Activated CD4-positive, alpha-beta T cell treated with anti-CD3 and anti-CD28 coated beads, Interleukin-2, amount 50 U/mL, for 4 hours (primary cell): ENCODE data around the gene F7.
"Not testable (repeated sequence)": the region's sequence is repeated elsewhere in the genome, so short reads cannot be mapped to it uniquely, and the experiment has no call there.

Source experiments
- DNase-seq, 2 experiments: peaks; one replicate each; pipeline ENCODE4 v3.0.0-alpha.2; 2020

Gene F7

DNA sequence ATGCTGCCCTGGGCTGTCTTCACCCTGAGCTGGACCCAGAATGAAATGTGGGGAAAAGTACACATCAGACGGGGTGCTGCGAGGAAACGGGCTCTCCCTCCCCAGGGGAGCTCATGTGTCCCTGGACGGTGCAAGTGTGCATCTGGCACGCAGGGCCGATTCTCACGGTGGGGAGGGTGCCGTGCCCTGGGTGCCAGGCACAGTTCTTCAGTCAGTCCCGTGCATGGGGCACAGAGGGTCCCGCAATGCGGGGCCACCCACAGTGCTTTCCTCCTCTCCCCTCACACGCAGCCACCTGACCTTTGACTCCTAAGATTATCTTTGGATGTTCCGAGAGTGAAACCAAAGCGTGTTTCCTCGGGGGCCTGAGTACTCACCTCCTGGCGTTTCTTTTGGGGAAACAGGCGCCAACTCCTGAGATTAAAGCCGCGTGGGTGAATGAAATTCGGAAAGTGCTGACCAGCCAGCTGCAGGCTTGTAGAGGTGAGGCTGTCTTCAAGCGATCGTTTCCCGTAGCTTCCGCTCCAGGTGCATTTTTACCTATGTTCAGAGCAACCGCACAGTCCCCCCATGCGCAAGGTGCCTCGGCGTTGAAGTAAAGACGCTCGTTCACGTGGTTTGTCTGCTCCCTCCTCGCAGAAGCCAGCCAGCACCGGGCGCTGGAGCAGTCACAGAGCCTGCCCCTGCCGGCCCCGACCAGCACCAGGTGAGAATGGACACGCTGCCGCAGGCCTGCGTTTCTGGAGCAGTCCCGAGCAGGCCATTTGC lies 17.5 kb upstream of the F7 start:
- DNase-seq = no peak

DNA sequence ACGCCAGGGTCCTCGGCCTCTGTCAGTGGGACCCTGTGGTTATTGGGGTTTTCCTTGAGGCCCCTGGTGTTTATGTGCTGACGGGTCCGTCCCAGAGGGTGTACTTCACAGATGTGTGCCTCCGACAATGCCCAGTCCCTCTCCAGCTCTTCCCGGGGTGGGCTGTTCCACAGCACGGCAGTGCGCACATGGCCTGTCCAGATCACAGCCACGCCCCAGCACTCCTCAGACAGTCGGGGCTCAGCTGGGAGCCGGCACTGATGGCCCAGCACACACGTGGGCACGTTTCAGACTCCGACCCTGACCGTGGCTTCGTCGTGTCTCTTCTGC lies 16.9 kb upstream of the F7 start:
- DNase-seq = no peak

DNA sequence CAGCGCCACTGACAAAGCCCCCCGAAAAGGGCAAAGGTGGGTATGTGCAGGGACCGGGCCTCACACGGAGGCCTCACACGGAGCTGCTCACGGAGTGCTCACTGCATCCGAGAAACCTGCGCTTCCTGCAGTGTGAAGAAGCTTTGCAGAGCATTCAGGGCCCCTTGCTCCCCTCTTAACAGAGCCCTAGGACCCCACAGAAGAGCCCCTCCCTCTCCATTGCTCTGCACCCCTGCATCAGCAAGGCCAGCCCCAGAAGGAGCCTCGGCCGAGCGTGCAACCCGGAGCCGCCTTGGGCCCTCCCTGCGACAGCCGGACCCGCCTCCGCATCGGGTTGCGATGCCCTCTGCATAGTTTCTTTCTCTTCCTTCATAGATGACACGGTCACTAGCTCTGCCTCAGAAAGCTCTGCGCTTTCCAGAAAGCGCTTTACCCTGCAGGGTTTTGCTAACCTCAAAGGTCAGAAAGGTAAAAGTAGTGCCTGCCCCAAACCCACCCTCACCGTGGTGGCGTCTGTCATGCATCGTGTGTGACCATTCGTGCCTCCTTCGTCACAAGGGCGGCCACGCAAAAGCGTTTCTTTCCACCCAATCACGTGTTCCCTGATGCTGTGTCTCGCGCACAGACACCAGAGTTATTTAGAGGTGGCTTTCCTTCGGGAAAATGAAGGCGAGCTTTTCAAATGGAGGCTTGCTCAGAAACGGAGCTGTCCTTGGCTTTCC lies 15.7 kb upstream of the F7 start:
- DNase-seq = no peak

DNA sequence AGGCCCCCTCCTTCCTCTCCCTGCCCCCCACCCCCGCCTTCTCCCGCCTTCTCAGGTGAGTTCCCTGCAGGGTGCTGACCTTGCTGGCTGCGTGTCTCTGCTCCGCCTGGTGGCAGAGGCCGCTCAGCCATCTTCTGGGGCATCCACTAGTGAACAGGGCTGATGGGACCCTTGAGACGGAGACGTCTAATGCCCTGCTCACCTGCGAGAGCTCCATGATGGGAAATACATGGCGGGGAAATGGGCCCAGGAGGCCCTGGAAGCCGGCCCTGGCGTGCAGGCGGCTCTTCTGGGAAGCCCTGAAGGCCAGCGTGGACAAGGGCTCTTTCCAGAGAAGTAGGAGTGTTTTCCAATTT lies 15.2 kb upstream of the F7 start:
- no peak for DNase-seq

DNA sequence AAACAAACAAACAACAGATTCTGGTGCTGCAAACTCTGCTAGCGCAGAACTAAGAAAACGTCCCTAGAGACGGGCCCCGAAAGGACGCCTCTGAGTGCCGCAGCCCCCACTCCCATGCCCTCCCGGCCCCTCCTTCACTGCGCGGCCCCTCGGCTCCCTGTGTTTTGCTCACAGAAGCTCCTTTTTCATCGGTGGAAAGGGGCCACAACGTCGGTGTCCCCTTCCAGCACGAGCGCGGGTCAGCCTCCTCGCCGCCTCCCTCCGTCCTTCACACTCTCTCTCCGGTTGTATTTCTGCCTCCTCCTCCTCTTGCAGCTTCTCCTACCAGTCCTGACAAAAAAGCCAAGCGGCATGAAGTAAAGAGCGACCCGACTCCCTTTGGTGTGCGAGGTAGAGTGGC lies 14.8 kb upstream of the F7 start:
- DNase-seq = no peak

DNA sequence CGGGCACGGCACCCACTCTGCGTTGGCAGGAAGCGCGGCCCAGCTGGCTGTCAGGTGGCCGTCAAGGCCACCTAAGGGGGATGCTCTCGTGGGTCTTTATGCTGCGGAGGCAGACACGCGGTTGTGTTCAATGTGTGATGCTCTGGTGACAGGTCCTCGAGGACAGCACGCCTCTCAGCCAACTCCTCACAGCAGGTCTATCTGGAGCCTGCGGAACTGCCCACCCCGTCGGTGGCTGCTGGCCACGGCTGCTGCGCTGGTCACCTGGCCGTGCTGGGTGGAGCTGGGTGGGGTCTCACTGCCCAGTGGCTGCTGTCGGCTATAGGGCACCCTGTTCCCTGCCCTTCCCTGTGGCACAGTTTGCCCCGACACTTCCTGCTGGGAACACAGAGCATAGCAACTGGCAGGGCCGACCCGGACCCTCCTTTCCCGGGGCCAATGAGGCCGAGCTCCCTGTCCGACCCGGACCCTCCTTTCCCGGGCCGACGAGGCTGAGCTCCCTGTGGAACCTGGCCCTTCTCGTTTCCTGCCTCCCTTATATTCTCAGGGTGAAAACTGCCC lies 14.3 kb upstream of the F7 start:
- no peak for DNase-seq

DNA sequence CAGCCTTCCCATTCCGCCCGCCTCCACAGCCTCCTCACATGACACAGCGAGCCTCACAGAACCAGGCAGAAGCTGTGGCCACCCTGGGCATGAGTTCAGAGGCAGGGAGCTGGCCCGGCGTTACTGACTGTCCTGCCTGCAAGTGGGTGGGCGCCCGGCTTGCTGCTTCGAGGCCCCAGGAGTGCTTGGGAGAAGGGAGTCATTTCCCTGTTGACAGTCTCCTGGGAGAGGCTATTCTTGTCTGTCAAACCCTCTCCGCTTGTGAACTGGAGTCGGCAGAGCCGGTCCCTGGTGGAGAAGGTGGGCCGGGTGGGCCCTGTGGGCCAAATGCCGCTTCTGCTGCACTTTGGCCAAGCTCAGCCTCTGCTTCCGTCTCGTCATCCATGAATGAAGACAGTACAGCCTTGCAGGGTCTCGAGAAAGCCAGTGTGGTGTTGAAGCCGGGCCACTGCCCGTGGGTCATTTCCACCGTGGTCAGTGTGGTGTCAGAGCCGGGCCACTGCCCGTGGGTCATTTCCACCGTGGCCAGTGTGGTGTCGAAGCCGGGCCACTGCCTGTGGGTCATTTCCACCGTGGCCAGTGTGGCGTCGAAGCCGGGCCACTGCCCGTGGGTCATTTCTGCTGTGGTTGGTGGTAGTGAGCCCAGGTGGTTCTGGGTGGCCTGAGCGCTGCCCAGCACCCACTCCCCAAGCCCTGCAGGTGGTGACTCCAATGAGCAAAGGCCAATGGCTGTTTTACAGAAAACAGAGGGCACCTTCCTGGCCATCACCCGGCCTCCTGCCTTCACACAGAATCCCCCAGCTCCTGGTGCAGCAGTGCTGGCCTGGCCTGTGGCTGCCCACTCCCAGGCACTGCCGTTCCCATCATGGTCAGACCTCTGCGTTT lies 13.5 kb upstream of the F7 start:
- DNase-seq = no peak

DNA sequence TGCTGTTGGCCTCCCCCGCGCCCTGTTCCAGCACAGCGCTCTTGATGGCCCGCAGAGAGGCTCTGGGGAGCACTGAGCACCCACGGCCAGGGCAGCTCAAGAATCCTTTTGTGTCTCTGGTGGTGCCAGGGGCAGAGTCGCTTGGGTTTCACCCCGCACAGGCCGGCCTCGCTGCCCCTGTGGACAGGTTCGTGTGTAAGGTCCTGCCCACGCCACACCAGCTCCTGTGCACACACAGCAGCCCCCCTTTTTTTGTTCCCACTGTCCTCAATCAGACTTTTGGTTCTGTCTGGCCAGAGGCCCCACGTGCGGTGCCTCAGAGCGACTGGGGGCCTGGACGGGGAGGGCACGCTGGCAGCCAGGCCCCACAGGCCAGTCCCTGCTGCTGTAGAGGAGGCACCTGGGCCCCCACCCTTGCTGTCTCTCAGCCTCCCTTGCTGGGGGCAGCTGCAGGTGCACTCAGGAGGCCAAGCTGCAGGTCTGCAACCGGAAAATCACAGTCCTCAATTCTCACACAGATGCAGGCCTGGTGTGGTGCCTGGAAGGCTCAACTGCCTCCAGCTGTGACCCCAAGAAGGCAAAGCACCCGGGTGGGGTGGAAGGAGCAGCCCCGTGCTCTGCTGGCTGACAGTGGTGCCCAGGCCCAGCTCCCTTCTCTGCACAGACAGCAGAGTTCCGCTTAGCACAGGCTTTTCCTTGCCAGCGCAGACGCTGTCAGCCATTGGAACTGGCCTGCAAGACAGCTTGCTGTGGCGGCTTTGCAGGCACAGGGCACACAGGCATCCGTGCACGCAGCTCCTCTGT lies 12.6 kb upstream of the F7 start:
- no peak for DNase-seq

DNA sequence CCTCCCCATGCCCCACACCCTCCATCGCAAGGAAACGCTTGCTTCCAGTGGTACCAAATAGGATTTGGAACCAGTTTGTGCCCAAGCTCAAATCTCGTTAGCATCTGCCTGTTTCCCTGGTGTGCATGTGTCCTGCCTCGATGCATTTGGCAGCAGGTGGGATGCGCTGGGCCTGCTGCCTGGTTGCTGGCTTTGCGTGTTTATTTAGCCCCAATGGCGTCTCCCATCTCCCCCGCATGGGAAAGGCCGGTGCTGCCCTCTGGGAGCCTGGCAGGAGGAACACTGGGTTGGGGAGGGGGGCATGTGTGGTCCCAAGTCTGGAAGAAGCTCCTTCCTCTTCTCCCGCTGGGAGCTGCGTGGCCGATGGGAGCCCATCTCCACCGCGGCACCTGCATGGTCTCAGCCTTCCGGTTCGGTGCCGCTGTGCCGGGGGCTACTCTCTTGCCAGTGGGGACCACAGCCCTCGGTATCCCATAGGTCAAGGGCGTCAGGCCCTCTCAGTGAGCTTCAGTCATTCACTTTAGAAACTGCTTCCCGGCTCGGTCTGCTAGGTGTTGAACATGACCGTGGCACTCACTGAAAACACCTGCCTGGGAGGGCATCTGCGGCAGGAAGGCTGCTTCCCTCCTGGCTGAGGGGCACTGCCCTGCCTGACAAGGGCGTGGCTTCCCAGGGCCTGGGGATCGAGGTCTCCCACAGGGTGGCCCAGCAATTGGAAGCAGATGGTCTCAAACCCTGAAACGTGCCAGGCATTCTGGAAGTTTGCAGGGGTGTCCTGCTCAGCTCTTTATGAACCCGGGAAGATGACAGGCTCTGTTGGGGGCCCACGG lies 11.8 kb upstream of the F7 start:
- no peak for DNase-seq

DNA sequence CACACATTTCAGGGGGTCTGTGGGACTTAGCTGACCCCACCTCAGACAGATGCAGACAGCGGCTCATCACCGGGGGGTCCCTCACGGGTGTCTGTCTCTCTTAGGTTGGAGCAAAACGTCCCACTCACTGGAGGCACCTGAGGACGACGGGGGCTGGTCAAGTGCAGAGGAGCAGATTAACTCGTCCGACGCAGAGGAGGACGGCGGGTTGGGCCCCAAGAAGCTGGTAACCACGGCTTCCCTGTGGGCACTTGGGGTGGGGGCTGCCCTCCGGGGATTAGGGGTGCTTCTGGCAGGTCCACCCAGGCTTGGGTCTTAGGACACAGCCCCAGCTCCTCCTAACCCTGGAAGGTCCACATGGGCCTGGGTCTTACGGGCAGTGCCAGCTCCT lies 11.2 kb upstream of the F7 start:
- DNase-seq = no peak

DNA sequence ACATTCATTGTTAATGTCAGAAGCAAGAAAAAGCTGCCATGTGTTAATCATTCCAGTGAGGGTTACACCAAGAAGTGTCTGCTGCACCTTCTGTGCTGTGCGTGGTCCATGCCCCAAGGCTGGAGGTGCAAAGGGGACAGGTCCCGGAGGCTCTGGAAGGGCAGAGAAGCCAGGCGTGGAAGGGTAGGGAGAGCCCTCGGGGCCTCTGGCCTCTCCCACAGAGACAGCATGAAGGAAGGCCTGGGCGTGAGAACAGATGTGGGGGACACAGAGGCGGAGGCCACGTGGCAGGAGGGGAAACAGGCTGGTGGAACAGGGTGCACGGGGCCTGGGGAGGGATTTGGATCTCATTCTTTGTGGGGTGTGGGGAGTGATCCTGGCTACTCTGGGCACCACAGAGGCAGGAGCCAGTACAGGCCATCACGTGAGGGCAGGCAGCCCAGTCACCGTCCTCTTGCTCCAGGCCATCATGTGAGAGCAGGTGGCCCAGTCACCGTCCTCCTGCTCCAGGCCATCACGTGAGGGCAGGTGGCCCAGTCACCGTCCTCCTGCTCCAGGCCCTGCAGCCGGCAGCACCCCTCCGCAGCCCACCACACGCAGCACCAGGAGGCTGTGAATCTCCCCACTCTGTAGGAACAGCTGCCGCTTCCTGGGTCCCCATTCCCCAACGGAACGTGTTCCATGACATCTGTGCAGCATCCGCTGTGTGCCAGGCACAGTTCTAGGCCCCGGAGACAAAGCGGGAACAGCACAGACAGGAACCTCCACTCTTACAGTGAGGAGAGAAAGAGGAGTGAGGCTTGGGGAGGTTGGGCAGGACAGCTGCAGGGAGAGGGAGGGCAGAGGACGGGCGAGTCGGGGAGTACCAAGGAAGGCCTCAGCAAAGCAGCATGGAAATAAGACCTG lies 10.2 kb upstream of the F7 start:
- no peak for DNase-seq

DNA sequence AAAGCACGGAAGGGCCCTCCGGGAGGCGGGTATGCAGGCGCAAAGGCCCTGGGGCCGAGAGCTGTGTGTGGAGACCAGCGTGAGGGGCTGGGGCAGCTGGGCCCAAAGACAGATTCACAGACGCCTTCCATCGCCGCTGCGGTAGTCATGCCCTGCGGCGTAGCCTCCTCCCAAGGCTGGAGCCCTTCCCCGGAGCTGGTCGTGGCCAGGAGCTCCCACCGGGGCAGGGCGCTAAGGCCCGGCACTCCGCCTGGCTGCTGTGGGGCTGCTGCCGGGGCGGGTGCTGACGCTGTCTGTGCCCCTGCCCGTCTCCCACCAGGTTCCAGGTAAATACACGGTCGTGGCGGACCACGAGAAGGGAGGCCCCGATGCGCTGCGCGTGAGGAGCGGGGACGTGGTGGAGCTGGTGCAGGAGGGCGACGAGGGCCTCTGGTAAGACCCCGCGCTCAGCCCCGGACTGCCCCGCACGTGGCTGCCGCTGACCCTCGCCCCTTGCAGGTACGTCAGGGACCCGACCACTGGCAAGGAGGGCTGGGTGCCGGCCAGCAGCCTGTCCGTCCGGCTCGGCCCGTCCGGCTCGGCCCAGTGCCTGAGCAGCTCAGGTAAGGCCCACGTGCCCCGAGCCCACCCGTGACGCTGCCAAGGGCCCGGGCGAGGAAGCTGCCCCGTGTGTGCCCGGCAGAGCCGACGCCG lies 9.4 kb upstream of the F7 start:
- no peak for DNase-seq

DNA sequence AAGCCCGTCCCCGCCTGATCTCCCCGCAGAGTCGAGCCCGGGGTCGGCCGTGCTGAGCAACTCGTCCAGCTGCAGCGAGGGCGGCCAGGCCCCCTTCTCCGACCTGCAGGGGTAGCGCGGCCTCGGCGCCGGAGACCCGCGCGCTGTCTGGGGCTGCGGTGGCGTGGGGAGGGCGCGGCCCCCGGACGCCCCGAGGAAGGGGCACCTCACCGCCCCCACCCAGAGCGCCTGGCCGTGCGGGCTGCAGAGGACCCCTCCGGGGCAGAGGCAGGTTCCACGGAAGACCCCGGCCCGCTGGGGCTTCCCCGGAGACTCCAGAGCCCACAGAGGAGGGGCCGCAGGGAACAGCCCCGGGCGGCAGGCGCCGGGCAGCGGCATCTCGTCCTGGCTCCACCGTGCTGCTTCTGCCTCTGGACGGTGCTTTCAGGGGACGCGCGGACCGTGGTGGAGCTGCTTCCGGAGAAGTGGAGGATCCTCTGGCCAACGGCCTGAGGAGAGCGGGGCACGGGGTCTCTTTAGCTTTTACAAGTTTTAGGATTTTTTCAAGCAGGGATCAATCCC lies 8.8 kb upstream of the F7 start:
- no peak for DNase-seq

DNA sequence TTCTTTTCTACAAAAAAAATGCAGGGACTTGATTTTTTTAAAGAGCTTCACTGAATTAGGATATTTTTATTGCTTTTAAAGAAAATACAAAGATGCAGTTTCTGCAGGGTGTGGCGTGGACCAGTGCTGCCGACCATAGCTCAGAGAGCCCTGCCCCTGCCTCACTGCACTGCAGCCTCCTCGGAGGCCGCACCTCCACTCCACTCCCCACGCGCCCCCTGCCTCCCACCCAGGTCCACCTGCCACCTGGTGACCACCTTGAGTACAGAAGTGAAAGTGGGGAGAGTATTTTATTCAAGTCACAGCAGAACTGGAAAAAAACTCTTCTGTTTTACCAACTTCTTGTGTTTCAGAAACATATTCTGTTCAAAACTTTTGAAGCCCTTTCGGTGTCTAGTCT lies 7.9 kb upstream of the F7 start:
- DNase-seq = no peak

DNA sequence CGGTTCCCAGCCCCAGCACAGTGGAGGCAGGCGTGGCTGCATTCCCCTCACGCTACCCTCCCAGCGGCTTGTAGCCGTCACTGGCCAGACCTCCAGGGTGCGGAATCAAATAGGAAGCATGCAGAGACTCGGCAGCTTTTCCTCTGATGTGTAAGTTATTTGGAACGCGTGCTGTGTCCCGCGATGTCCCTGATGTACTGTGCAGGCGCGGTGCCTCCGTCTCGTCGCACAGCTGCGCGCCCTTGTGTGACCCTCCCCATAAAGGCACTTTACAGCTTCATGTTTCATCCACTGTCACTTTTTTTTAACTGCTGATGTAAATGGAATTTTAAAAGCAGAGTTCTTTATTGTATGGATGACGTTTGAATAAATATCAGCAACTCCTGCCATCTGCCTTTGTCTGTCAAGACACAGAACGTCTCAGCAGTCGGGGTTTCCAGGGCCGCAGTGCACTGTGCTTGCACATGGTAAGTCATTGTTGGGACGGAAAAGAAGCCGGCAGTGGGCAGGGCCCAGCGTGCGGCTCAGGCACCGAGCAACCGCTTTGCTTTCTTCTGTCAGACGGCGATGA lies 7.3 kb upstream of the F7 start:
- DNase-seq = no peak

DNA sequence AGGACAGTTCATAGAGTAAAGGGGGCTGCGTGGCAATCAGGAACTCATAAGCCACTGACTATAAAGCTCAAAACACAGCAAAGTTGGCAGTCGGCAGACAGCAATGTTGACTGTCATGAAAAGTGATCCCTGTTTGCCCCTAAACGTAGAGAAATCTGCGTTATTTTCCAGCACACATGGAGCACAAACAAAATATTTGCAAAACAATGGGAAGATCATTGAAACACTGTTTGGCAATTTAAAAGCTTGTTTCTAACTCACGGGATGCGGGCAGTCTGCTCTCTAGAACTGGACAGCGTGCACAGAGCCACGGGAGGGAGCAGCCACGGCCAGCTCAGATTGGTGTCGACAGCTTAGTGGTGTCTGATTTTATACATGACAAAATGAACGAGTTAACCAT lies 6.4 kb upstream of the F7 start:
- DNase-seq = no peak

DNA sequence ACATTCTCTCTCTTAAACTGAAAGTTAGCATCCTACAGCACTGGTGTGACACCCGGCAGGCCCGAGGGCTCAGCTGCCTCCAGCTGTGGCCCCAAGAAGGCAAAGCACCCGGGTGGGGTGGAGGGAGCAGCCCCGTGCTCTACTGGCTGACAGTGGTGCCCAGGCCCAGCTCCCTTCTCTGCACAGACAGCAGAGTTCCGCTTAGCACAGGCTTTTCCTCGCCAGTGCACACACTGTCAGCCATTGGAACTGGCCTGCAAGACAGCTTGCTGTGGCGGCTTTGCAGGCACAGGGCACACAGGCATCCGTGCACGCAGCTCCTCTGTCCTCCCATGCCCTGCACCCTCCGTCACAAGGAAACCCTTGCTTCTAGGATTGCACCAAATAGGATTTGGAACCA lies 3.3 kb upstream of the F7 start:
- not testable (repeated sequence) for DNase-seq

DNA sequence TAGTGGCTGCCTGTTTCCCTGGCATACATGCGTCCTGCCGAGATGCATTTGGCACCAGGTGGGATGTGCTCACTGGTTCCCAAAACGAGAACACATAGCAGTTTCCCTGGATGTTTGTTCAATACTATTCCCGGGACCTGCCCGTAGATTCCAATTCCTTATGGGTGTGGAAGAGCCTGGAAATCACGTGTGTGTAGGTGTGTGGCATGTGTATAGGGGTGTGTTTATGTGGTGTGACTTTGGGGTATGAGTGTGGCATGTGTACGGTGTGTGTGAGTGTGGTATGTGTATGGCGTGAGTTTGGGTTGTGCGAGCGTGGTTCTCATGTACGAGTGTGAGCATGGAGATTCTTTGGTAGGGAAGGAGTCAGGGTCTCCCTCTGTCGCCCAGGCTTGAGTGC lies 2.9 kb upstream of the F7 start:
- DNase-seq = no peak

DNA sequence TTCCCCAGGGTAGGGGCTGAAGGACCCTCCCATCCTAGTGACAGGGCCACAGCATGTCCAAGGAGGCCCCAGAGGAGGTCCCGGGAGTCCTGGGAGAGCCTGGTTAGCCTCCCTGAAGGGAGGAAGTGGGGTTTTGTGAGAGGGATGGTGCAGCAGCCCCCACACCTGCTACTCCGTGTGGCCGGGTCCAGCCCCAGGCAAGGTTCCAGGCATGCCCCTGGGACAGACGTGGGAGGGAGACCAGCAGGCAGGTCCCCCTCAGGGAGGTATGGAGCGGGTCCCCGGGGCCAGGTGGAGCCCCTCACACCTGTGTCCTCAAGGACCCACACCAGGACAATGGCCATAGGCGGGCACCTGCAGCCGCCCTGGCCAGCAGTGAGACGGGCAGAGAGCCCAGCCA lies 1.9 kb upstream of the F7 start:
- DNase-seq = no peak
